Keratinocyte (primary cell): ENCODE measurements around the gene PITPNM3.

Experiments
- EZH2 ChIP-seq: IDR thresholded peaks from one replicate; pipeline ENCODE4 v1.6.1; 2012; ENCODE audit warnings: inconsistent platforms, mild to moderate bottlenecking, low read length, moderate library complexity
- TF ChIP-seq, protein P1 (sequence below), 3 experiments: IDR thresholded peaks in 1 of 3; conservative IDR thresholded peaks in 1 of 3; optimal IDR thresholded peaks in 1 of 3; 2 replicates in 2 of 3; 3 replicates in 1 of 3; pipeline versions ENCODE3 to v1.5.1; 2011; ENCODE audit warnings: low read length in 3 of 3, mild to moderate bottlenecking in 3 of 3, moderate library complexity in 2 of 3, control low read depth in 1 of 3, inconsistent platforms in 1 of 3; ENCODE audit not compliant: insufficient read depth in 2 of 3; ENCODE audit errors: extremely low read depth in 1 of 3

DNA sequence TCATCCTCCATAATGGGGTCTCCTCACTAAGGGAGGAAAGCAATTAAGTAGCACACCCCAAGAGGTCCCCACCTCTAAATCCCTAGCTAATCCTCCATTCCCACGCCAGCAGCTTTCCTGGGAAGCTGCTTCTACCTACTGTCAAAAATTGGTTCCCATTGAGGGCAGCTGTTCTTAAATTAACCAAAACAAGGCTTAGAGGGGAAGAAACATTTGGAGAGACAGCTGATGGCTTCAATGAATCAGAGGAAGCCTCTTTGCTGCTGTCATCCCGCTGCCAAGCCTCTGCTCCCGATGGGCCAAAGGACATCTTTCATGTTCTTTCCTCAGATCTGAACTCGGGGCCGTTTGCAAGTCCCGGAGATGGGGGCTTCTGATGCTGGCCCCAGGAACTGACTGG lies 148.1 kb downstream of the PITPNM3 start:
- TF ChIP-seq, protein P1, sequence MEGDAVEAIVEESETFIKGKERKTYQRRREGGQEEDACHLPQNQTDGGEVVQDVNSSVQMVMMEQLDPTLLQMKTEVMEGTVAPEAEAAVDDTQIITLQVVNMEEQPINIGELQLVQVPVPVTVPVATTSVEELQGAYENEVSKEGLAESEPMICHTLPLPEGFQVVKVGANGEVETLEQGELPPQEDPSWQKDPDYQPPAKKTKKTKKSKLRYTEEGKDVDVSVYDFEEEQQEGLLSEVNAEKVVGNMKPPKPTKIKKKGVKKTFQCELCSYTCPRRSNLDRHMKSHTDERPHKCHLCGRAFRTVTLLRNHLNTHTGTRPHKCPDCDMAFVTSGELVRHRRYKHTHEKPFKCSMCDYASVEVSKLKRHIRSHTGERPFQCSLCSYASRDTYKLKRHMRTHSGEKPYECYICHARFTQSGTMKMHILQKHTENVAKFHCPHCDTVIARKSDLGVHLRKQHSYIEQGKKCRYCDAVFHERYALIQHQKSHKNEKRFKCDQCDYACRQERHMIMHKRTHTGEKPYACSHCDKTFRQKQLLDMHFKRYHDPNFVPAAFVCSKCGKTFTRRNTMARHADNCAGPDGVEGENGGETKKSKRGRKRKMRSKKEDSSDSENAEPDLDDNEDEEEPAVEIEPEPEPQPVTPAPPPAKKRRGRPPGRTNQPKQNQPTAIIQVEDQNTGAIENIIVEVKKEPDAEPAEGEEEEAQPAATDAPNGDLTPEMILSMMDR (optimal IDR thresholded peaks at IDR 0.05 in 1 of 3, IDR thresholded peaks at IDR 0.05 in 1 of 3, conservative IDR thresholded peaks at IDR 0.05 in 1 of 3; ENCODE audit: extremely low read depth in 1 of 3, insufficient read depth in 2 of 3, low read length in 3 of 3), result no peak
- no peak for TF ChIP-seq EZH2
